LNCAP (cell line): ENCODE data around the gene SMARCA4.

Source experiments
- CTCF ChIP-seq: fragments of 450-650 bp; IDR thresholded peaks from 2 replicates; pipeline ENCODE4 v1.5.1; 2017; ENCODE audit warnings: mild to moderate bottlenecking

SMARCA4 gene

GRCh38 chr19:10924597-10924996, 36.2 kb upstream of the SMARCA4 start:
- TF ChIP-seq CTCF, result no peak

GRCh38 chr19:10927730-10928562, 32.9 kb upstream of the SMARCA4 start:
- TF ChIP-seq CTCF, result no peak

- TF ChIP-seq CTCF, result no peak
Measured at GRCh38 chr19:10928563-10929401, 32.0 kb upstream of the SMARCA4 start, which contains the start of the genes TIMM29 and YIPF2. TIMM29 (plus strand) TSS chr19:10928811; CDS start chr19:10928823, 12 bp downstream. YIPF2 (minus strand) TSS chr19:10928639; CDS start chr19:10928410, 229 bp downstream.

- TF ChIP-seq CTCF, result no peak
Measured at GRCh38 chr19:10929402-10929794, 31.4 kb upstream of the SMARCA4 start.

- TF ChIP-seq CTCF, result no peak
Measured at GRCh38 chr19:10935371-10936059, 25.3 kb upstream of the SMARCA4 start.

- peak; percentile 70 for TF ChIP-seq CTCF
Measured at GRCh38 chr19:10936661-10937084, 24.2 kb upstream of the SMARCA4 start.

- no peak for TF ChIP-seq CTCF
Measured at GRCh38 chr19:10945264-10945663, 15.6 kb upstream of the SMARCA4 start.
